GM18907 (cell line): ENCODE results near the gene ASB4.
"Not testable (repeated sequence)": the region's sequence is repeated elsewhere in the genome, so short reads cannot be mapped to it uniquely, and the experiment has no call there.

ENCODE experiments used
- ATAC-seq: cut with Tn5 transposase; IDR thresholded peaks from one replicate; pipeline ENCODE4 v1.9.1; 2021; ENCODE audit warnings: mild to moderate bottlenecking, moderate library complexity; ENCODE audit not compliant: unreplicated experiment

The ASB4 gene

GRCh38 chr7:95478272-95479037, 7.3 kb upstream of the ASB4 start:
- ATAC-seq = no peak

- peak; percentile 81 for ATAC-seq
Observed at GRCh38 chr7:95479992-95480624, 5.6 kb upstream of the ASB4 start.

GRCh38 chr7:95481271-95482165, 4.2 kb upstream of the ASB4 start:
- ATAC-seq = no peak

GRCh38 chr7:95482424-95482823, 3.3 kb upstream of the ASB4 start:
- no peak for ATAC-seq

GRCh38 chr7:95490231-95490762, 4.6 kb downstream of the ASB4 start:
- ATAC-seq = no peak

- ATAC-seq = no peak
Observed at GRCh38 chr7:95491201-95491600, 5.5 kb downstream of the ASB4 start.

GRCh38 chr7:95491634-95492314, 6.0 kb downstream of the ASB4 start:
- no peak for ATAC-seq

- no peak for ATAC-seq
Observed at GRCh38 chr7:95493247-95493646, 7.5 kb downstream of the ASB4 start.

GRCh38 chr7:95493844-95494243, 8.1 kb downstream of the ASB4 start:
- ATAC-seq = no peak

GRCh38 chr7:95501261-95501832, 15.6 kb downstream of the ASB4 start:
- ATAC-seq = peak; percentile 89

- no peak for ATAC-seq
Observed at GRCh38 chr7:95502403-95502802, 16.7 kb downstream of the ASB4 start.

GRCh38 chr7:95503271-95504131, 17.8 kb downstream of the ASB4 start:
- no peak for ATAC-seq

- not testable (repeated sequence) for ATAC-seq
Observed at GRCh38 chr7:95504132-95504588, 18.4 kb downstream of the ASB4 start.

- no peak for ATAC-seq
Observed at GRCh38 chr7:95508780-95509179, 23.0 kb downstream of the ASB4 start.

- peak; percentile 43 for ATAC-seq
Observed at GRCh38 chr7:95509199-95509598, 23.5 kb downstream of the ASB4 start.

- ATAC-seq = peak; percentile 89
Observed at GRCh38 chr7:95511716-95512260, 26.0 kb downstream of the ASB4 start.

- ATAC-seq = peak; percentile 89
Observed at GRCh38 chr7:95517458-95517857, 31.7 kb downstream of the ASB4 start.

GRCh38 chr7:95517870-95518269, 32.1 kb downstream of the ASB4 start:
- peak; percentile 53 for ATAC-seq

GRCh38 chr7:95520136-95520535, 34.4 kb downstream of the ASB4 start:
- ATAC-seq = no peak
